KOPT-K1 (cell line): Measurements from ENCODE around the gene SUCNR1.
A peak's percentile ranks its signal among the peaks of the same experiment; 100 is the strongest.

Experiments used
- H3K27ac ChIP-seq: fragments of 200-600 bp; sonication (generic); 2 replicates; pipeline ENCODE4 v1.5.1; 2016; ENCODE audit warnings: antibody characterized with exemption, mild to moderate bottlenecking, low read depth, low read length; ENCODE audit not compliant: poor library complexity, severe bottlenecking
- H3K36me3 ChIP-seq: fragments of 200-600 bp; sonication (generic); 2 replicates; pipeline ENCODE4 v1.5.1; 2017; ENCODE audit warnings: antibody characterized with exemption, mild to moderate bottlenecking, low read length, moderate library complexity; ENCODE audit not compliant: insufficient read depth
- H3K9me3 ChIP-seq: fragments of 200-600 bp; sonication (generic); 2 replicates; pipeline ENCODE4 v1.5.1; 2017; ENCODE audit warnings: antibody characterized with exemption, low read length, mild to moderate bottlenecking; ENCODE audit not compliant: insufficient read depth, poor library complexity, severe bottlenecking

The SUCNR1 gene

DNA sequence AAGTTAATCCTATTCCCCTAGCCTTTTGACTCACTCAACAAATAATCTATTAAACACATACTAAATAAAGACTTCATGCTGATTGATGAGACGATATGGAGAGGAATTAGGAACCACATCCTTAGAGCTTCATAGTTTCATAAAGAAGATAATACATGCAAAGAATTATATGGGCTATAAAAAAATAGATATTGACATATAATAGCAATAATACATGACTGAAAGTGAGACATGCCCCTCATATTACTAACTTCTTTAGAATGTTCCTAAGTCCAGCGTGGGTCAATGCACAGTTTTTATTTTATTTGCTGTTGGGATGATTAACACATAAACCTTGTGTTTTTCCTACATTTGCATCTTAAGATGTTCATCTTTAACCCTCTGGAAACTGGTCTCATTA lies 32.2 kb downstream of the SUCNR1 start:
- Histone ChIP-seq H3K27ac (no peak overlapping the region), H3K36me3 (no peaks in the 10 kb centered on the region)

DNA sequence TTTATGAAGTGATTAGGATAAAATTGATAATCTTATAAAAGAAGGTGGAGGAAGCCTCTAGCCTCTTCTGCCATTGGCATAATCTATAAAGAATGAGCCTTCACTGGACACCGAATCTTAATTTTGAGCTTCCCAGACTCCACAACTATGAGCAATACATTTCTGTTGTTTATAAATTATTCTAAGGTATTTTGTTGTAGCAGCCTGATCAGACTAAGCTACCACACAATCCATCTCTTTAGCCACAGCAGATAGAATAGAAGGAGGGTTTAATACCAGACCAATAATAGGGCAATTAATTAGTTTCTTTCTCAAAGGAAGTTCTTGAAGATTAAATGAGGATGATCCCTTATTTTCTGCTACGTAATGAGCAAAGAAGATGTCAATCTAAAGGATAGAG lies 33.3 kb downstream of the SUCNR1 start:
- Histone ChIP-seq H3K36me3 (no peaks in the 10 kb centered on the region), H3K27ac (no peak overlapping the region), H3K9me3 (peaks cover 8% of the 10 kb centered on the region)

More for the DNA sequence above, 32.2 kb downstream of the SUCNR1 start:
- no peaks in the 10 kb centered on the region for H3K9me3 ChIP-seq

GRCh38 chr3:151908399-151908798 lies 35.0 kb downstream of the SUCNR1 start:
- Histone ChIP-seq H3K9me3 (peaks cover 12% of the 10 kb centered on the region), H3K27ac (no peak overlapping the region), H3K36me3 (no peaks in the 10 kb centered on the region)

DNA sequence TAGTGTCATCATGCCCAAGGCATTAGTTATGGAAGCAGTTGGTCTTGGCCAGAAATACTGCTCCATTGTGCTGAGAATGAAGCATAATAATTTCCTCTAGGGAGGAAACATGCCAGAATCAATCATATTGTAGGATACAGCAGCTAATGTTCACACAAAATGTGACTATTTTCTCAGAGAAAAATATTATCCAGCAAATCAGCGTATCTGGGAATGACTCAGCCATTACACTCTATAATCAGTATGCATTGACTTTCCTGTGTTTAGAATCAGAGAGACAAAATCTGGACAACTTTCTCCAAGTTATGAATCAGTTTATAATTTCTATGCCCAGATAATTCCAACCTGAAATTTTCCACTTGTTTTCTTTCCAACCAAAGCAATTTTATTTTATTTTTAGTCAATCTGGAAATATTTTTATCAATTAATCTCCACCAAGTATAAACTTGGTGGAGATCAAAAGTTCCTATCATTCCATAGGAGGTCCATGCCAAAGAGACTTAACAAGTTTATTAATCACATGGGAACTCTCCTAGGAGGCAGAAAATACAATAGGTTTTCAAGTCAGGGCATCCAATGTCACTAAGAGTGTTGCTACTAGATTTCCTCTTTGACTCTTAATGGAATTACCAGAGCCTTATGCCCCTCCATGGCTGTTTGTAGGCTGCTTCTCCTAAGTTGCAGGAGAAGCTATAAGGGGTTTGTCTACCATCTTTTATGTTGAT lies 36.4 kb downstream of the SUCNR1 start:
- no peak overlapping the region for H3K27ac ChIP-seq
- no peaks in the 10 kb centered on the region for H3K36me3 ChIP-seq
- peaks cover 12% of the 10 kb centered on the region for H3K9me3 ChIP-seq

- H3K27ac ChIP-seq: no peak overlapping the region
- H3K9me3 ChIP-seq: peaks cover 12% of the 10 kb centered on the region
- H3K36me3 ChIP-seq: no peaks in the 10 kb centered on the region
Measured at GRCh38 chr3:151911462-151911861, 38.0 kb downstream of the SUCNR1 start.

DNA sequence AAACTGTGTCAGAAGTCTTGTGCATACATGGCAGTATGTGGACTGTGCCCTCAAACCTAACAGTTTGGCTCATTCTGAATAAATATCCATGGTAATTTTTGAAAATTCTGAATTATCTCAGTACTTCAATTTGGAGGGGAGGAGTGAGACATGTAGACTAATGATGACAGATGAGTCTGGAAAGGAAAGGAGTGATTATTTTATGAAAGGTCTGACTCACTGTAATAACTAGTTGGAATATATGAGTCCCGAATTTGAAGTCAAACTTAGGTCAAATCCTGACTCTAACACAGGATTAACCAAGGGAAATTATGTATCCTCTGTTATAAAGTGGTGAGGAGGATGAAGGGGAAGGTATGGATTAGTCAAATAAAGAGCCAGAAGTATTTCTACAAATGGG lies 38.6 kb downstream of the SUCNR1 start:
- Histone ChIP-seq H3K9me3 (peaks cover 12% of the 10 kb centered on the region), H3K36me3 (no peaks in the 10 kb centered on the region), H3K27ac (no peak overlapping the region)

DNA sequence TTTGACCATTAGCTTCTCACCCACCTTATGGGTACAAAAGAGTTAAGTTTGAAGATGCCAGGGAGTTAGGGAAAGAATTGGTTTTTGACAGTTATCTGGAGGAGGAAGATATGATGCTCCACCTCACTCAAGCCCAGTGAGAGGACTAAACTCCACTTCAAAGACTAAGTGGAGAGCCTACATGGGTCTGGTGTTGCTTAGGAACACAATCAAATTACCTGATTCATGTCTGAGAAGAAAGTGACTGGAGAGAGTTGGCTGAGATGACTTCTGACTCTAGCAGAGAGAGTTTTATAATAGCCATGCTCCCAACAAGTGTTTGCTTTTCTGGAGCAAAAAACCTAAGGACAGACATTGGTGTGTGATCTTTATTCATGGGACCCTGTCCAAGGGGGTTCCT lies 43.3 kb downstream of the SUCNR1 start:
- H3K27ac ChIP-seq: no peak overlapping the region
- peaks cover 4% of the 10 kb centered on the region for H3K9me3 ChIP-seq
- no peaks in the 10 kb centered on the region for H3K36me3 ChIP-seq

GRCh38 chr3:151918253-151919029 lies 45.0 kb downstream of the SUCNR1 start:
- Histone ChIP-seq H3K9me3 (no peaks in the 10 kb centered on the region), H3K36me3 (no peaks in the 10 kb centered on the region), H3K27ac (peak overlapping the region; percentile 30)

DNA sequence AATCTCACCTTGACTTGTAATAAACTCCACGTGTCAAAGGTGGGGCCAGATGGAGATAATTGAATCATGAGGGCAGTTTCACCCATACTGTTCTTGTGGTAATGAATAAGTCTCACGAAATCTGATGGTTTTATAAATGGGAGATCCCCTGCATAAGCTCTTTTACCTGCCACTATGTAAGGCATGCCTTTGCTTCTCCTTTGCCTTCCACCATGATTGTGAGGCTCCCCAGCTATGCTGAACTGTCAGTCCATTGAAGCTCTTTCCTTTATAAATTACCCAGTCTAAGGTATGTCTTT lies 45.5 kb downstream of the SUCNR1 start:
- no peak overlapping the region for H3K27ac ChIP-seq
- H3K9me3 ChIP-seq: no peaks in the 10 kb centered on the region

GRCh38 chr3:151919446-151919845 lies 46.0 kb downstream of the SUCNR1 start:
- Histone ChIP-seq H3K27ac (no peak overlapping the region), H3K9me3 (no peaks in the 10 kb centered on the region), H3K36me3 (no peaks in the 10 kb centered on the region)

More for the DNA sequence above, 45.5 kb downstream of the SUCNR1 start:
- H3K36me3 ChIP-seq: no peaks in the 10 kb centered on the region

- Histone ChIP-seq H3K36me3 (no peaks in the 10 kb centered on the region), H3K27ac (no peak overlapping the region)
Measured at GRCh38 chr3:151923901-151924300, 50.5 kb downstream of the SUCNR1 start.

GRCh38 chr3:151924753-151925152 lies 51.3 kb downstream of the SUCNR1 start:
- H3K36me3 ChIP-seq: no peaks in the 10 kb centered on the region
- H3K27ac ChIP-seq: no peak overlapping the region
- no peaks in the 10 kb centered on the region for H3K9me3 ChIP-seq

More at GRCh38 chr3:151923901-151924300, 50.5 kb downstream of the SUCNR1 start:
- no peaks in the 10 kb centered on the region for H3K9me3 ChIP-seq

DNA sequence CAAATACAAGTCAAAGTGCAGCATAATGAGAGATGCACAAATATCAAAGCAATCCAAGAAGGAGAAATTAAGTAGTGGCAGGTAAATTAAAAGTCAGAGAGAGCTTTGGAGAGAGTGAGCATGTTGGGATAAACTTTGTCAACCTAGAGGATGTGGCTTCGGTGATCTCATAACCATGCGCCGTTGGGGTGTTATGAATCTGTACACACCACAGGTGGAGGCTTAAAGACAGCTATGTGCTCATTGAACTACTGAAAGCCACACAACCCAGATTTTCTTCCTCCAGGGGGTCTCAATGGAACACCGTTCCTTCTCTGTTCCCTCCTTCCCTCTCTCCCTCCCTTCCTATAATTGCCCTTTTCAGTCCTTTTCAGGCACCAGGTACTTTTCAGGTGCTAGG lies 52.0 kb downstream of the SUCNR1 start:
- H3K9me3 ChIP-seq: no peaks in the 10 kb centered on the region
- H3K27ac ChIP-seq: no peak overlapping the region
- H3K36me3 ChIP-seq: no peaks in the 10 kb centered on the region

- Histone ChIP-seq H3K36me3 (no peaks in the 10 kb centered on the region), H3K27ac (no peak overlapping the region), H3K9me3 (no peaks in the 10 kb centered on the region)
Measured at GRCh38 chr3:151925876-151926275, 52.4 kb downstream of the SUCNR1 start.

DNA sequence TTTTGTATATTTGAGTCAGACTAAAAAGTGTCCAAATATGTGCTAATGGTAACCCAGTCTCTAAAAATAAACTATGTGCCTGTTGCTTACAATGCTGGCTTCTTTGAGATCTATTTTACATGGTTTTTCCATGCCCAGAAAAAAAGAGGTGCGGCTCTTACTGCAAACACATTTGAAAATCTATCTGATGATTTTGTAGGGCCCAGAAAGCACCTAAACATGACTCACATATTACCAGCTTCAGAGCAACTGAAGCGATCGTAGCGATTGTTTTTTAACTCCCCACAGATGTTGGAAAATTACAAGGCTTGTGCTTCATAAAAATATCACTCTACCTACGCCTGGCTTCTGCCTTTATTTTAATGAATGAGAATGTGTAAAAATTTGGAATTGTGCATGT lies 53.5 kb downstream of the SUCNR1 start:
- Histone ChIP-seq H3K27ac (no peak overlapping the region), H3K9me3 (no peaks in the 10 kb centered on the region), H3K36me3 (no peaks in the 10 kb centered on the region)
